CD4-positive, alpha-beta T cell (primary cell): ENCODE measurements around the gene HTATIP2. TPM values are rescaled to one million over a fixed set of nuclear protein-coding genes. Genes with fewer than 3 reads are reported as not detected.
"Not testable (repeated sequence)": the region's sequence is repeated elsewhere in the genome, so short reads cannot be mapped to it uniquely, and the experiment has no call there.

Source experiments
- ATAC-seq: fragments of 200-7000 bp; cut with Tn5 transposase; one replicate; pipeline ENCODE4 v1.10.0; 2022; ENCODE audit warnings: mild to moderate bottlenecking; ENCODE audit not compliant: poor library complexity
- CTCF ChIA-PET: fragments of 350-600 bp; sonication (Branson Sonifier 250); formaldehyde crosslinking; loops from one replicate; lab custom pipeline; 2021; ENCODE audit warnings: antibody characterized with exemption, inconsistent platforms; lab: Charles Lee
- POLR2A ChIA-PET: fragments of 350-600 bp; sonication (Branson Sonifier 250); formaldehyde crosslinking; loops from one replicate; lab custom pipeline; 2021; ENCODE audit warnings: antibody characterized with exemption, inconsistent platforms; lab: Charles Lee
- DNase-seq, 14 experiments: peaks; one replicate each; pipeline ENCODE4 v3.0.0-alpha.2; 2013 to 2020; ENCODE audit warnings: mixed read lengths in 2 of 14
- H3K27ac ChIP-seq, 2 donors: one replicate each; pipeline versions ENCODE4 v1.5.1 to v1.7.0; 2013; ENCODE audit warnings: low read length in 2 of 2, low read depth in 1 of 2, mild to moderate bottlenecking in 1 of 2
- H3K27me3 ChIP-seq, 2 experiments: 1 replicate in 1 of 2; 2 replicates in 1 of 2; pipeline versions ENCODE4 v1.6.1 to v1.7.0; 2013; ENCODE audit warnings: low read length in 2 of 2, control low read depth in 1 of 2, mild to moderate bottlenecking in 1 of 2, moderate library complexity in 1 of 2; ENCODE audit not compliant: insufficient read depth in 2 of 2, control insufficient read depth in 1 of 2
- H3K36me3 ChIP-seq: one replicate; pipeline ENCODE4 v1.6.1; 2013; ENCODE audit warnings: low read length, control low read depth; ENCODE audit not compliant: insufficient read depth
- H3K4me1 ChIP-seq: one replicate; pipeline ENCODE4 v1.6.1; 2013; ENCODE audit warnings: low read length, control low read depth; ENCODE audit not compliant: insufficient read depth
- H3K4me3 ChIP-seq: one replicate; pipeline ENCODE4 v1.5.1; 2013; ENCODE audit warnings: mild to moderate bottlenecking, low read length, moderate library complexity
- H3K9me3 ChIP-seq, 2 experiments: 1 replicate in 1 of 2; 2 replicates in 1 of 2; pipeline versions ENCODE4 v1.6.1 to v1.7.0; 2013; ENCODE audit warnings: low read length in 2 of 2, mild to moderate bottlenecking in 2 of 2, control low read depth in 1 of 2, moderate library complexity in 1 of 2; ENCODE audit not compliant: control insufficient read depth in 1 of 2, insufficient read depth in 1 of 2
- H3K27ac Mint-ChIP-seq: one replicate; pipeline ENCODE4 v1.8.0; 2020; ENCODE audit warnings: mixed read lengths
- H3K27me3 Mint-ChIP-seq: one replicate; pipeline ENCODE4 v1.8.0; 2021; ENCODE audit warnings: mixed read lengths
- H3K36me3 Mint-ChIP-seq: one replicate; pipeline ENCODE4 v1.8.0; 2021; ENCODE audit warnings: low read depth, mixed read lengths
- H3K4me1 Mint-ChIP-seq: one replicate; pipeline ENCODE4 v1.8.0; 2021; ENCODE audit warnings: low read depth, mixed read lengths
- H3K4me3 Mint-ChIP-seq: one replicate; pipeline ENCODE4 v1.8.0; 2020; ENCODE audit warnings: mild to moderate bottlenecking, mixed read lengths
- H3K9me3 Mint-ChIP-seq: one replicate; pipeline ENCODE4 v1.8.0; 2020; ENCODE audit warnings: mixed read lengths
- intact Hi-C, 2 experiments: fragments of 100-400 bp; cut with DNase I in 1 of 2; cut with micrococcal nuclease in 1 of 2; formaldehyde crosslinking; loops; one replicate each; pipeline versions ENCODE4 v1.15.1 to v1.9.0; 2023 to 2025; cut with DNase I, micrococcal nuclease
- total RNA-seq, 174 experiments: library from RNA in 2 of 174; stranded (reverse) in 2 of 174; gene quantifications; one replicate each; pipeline ENCODE4 v1.2.3 and lab custom pipeline; 2021 to 2026
- TF ChIP-seq, protein P1 (sequence below): fragments of 200-600 bp; IDR thresholded peaks from one replicate; pipeline ENCODE4 v1.8.0; 2022; ENCODE audit warnings: antibody characterized with exemption, mild to moderate bottlenecking

HTATIP2 gene
- total RNA-seq, 2 experiments from 2014 or later: 8.1 to 9.8 TPM

DNA sequence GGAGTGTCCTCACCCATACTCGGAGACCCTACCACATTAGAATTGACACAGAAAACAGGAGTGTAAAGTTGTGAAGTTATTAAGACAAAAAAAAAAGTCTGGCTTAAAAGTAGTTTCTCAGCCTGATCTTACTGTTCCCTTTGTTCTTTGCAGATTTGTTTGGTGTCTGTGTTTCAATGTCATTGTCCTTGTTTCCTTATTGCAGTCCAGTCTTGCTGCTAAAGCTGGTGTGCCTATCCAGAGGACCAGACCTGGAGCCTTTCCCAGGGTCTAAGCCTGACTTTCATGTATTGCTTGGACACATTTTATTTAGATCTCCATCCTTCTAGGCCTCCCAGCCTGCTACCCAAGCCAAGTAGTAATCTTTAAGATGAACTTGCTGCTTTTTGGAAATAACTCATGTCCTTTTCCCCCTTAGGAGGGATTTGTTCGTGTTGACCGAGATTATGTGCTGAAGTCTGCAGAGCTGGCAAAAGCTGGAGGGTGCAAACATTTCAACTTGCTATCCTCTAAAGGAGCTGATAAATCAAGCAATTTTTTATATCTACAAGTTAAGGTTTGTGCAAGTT lies 12.7 kb downstream of the HTATIP2 start:
- Histone ChIP-seq H3K4me1 (no peaks in the 10 kb centered on the region), H3K27me3 (no peaks in the 10 kb centered on the region), H3K4me3 (no peak overlapping the region), H3K9me3 (no peaks in the 10 kb centered on the region), H3K36me3 (peaks cover 35% of the 10 kb centered on the region), H3K27ac (no peak overlapping the region)
- Mint-ChIP-seq H3K27ac (no peak overlapping the region), H3K9me3 (no peaks in the 10 kb centered on the region), H3K4me3 (no peak overlapping the region), H3K4me1 (no peaks in the 10 kb centered on the region), H3K36me3 (peaks cover 74% of the 10 kb centered on the region), H3K27me3 (no peaks in the 10 kb centered on the region)
- ChIA-PET POLR2A (no interaction called here), CTCF (no interaction called here)
- TF ChIP-seq, protein P1, sequence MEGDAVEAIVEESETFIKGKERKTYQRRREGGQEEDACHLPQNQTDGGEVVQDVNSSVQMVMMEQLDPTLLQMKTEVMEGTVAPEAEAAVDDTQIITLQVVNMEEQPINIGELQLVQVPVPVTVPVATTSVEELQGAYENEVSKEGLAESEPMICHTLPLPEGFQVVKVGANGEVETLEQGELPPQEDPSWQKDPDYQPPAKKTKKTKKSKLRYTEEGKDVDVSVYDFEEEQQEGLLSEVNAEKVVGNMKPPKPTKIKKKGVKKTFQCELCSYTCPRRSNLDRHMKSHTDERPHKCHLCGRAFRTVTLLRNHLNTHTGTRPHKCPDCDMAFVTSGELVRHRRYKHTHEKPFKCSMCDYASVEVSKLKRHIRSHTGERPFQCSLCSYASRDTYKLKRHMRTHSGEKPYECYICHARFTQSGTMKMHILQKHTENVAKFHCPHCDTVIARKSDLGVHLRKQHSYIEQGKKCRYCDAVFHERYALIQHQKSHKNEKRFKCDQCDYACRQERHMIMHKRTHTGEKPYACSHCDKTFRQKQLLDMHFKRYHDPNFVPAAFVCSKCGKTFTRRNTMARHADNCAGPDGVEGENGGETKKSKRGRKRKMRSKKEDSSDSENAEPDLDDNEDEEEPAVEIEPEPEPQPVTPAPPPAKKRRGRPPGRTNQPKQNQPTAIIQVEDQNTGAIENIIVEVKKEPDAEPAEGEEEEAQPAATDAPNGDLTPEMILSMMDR: no peak
- intact Hi-C loops: no loop called here
- DNase-seq: no peak
- ATAC-seq: no peak

DNA sequence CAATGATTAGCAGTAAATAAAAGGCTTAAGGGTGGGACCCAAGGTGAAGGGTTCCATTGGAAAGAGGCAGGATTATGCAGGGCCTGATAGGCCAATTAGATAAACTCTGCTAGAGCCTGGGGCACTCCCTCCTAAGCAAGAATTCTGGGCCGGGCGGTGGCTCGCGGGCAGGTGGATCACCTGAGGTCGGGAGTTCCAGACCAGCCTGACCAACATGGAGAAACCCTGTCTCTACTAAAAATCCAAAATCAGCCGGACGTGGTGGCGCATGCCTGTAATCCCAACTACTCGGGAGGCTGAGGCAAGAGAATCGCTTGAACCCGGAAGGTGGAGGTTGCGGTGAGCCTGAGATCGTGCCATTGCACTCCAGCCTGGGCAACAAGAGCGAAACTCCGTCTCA lies 22.5 kb downstream of the HTATIP2 start:
- not testable (repeated sequence) for H3K4me3 ChIP-seq, H3K27ac ChIP-seq, H3K9me3 ChIP-seq, H3K27me3 ChIP-seq, H3K9me3 Mint-ChIP-seq, ATAC-seq, H3K27me3 Mint-ChIP-seq, DNase-seq
- CTCF ChIA-PET: interaction anchor here (1.1 to 2.6 kb wide), 3 partner anchors 11 to 22 kb away, joined by 3 to 10 read pairs (median 6); partner anchors contain the start of gene HTATIP2
- peak overlapping the region; percentile 99 for H3K4me3 Mint-ChIP-seq
- POLR2A ChIA-PET: interaction anchor here (1.4 kb wide), 1 partner anchor 25 kb away, joined by 3 read pairs; no protein-coding TSS in a partner anchor
- Histone ChIP-seq H3K36me3 (peaks cover 16% of the 10 kb centered on the region), H3K4me1 (peaks cover 20% of the 10 kb centered on the region)
- peaks cover 32% of the 10 kb centered on the region for H3K36me3 Mint-ChIP-seq
- peak overlapping the region; percentile 99 for H3K27ac Mint-ChIP-seq
- peaks cover 27% of the 10 kb centered on the region for H3K4me1 Mint-ChIP-seq
- intact Hi-C loops: loop anchor here (5.0 to 10.0 kb wide), 5 partner anchors 219 to 1861 kb away; partner anchors contain the start of genes NAV2 (in 1 of the 2), TSG101 (in 1 of the 2) and ZDHHC13 (in 1 of the 2)

DNA sequence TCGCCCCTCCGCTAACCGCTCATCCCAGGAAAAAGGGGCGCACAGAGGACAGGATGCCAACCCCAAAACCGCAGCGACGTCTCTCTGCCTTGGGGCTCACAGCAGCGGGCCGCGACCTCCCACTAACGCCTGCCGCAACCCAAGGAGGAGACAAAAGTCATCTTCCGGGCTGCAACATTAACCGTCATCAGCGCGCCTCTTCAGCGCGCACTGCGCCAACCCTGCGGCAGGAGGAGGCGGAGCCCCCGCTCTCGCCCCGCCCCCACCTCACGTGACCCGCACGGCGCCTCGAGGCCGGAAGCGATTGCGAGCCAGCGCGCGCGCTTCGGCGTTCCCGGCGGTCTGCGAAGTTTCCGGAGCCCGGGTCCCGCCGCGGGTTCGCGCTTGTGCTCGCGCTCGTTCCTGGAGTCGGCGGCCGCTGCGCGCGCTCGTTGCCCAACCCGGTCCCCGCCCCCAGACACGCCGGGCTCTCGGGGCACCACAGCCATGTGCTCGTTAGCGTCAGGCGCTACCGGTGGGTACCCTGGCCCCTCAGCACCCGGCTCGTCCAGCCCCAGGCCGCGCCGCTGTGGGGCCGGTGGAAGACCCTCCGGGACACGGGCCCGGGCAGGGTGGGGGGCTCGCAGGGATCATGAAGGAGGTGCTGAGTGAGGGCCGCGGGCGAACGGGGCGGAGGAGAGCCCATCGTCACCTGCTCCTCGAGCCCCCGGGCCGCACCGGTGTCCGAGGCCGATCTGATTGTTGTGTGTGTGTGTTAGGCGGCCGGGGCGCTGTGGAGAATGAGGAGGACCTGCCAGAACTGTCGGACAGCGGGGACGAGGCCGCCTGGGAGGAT lies 24.0 kb downstream of the HTATIP2 start, which contains the start of gene PRMT3:
TSS of gene PRMT3 (plus strand) at position 456 of the 835 bp plus-strand sequence. CDS start at position 487, 31 bp downstream.
- CTCF ChIA-PET: interaction anchor here (0.6 to 2.6 kb wide), 9 partner anchors 10 to 28 kb away, joined by 3 to 10 read pairs (median 5); partner anchors contain the start of gene HTATIP2
- no peaks in the 10 kb centered on the region for H3K9me3 ChIP-seq
- peaks cover 28% of the 10 kb centered on the region for H3K36me3 Mint-ChIP-seq
- peaks cover 11% of the 10 kb centered on the region for H3K36me3 ChIP-seq
- H3K27me3 Mint-ChIP-seq: no peaks in the 10 kb centered on the region
- intact Hi-C loops: loop anchor here (1.0 to 10.0 kb wide), 6 partner anchors 23 to 1863 kb away; partner anchors contain the start of genes NAV2 (in 1 of the 2), TSG101 (in 1 of the 2) and ZDHHC13 (in 1 of the 2)
- DNase-seq (peak; percentile 94 to 99 (median 97)), ATAC-seq (peak; percentile 87)
- peak within 1 kb of the TSS; percentile 87 to 97 for H3K27ac ChIP-seq
- H3K27me3 ChIP-seq: no peaks in the 10 kb centered on the region
- H3K9me3 Mint-ChIP-seq: no peaks in the 10 kb centered on the region
- peaks cover 20% of the 10 kb centered on the region for H3K4me1 ChIP-seq
- peak within 1 kb of the TSS; percentile 99 for H3K27ac Mint-ChIP-seq
- TF ChIP-seq, protein P1: peak; percentile 91
- H3K4me3 ChIP-seq: peak within 1 kb of the TSS; percentile 96
- peaks cover 27% of the 10 kb centered on the region for H3K4me1 Mint-ChIP-seq
- POLR2A ChIA-PET: interaction anchor here (0.7 to 1.4 kb wide), 3 partner anchors 10 to 27 kb away, joined by 3 to 14 read pairs (median 5); partner anchors contain the start of gene HTATIP2
- H3K4me3 Mint-ChIP-seq: peak within 1 kb of the TSS; percentile 99
